HG03442 (cell line): Measurements from ENCODE around the gene FAM171A2.

Experiments used
- ATAC-seq: cut with Tn5 transposase; IDR thresholded peaks from one replicate; pipeline ENCODE4 v1.9.1; 2021; ENCODE audit warnings: mild to moderate bottlenecking, moderate library complexity; ENCODE audit not compliant: unreplicated experiment

The FAM171A2 gene

DNA sequence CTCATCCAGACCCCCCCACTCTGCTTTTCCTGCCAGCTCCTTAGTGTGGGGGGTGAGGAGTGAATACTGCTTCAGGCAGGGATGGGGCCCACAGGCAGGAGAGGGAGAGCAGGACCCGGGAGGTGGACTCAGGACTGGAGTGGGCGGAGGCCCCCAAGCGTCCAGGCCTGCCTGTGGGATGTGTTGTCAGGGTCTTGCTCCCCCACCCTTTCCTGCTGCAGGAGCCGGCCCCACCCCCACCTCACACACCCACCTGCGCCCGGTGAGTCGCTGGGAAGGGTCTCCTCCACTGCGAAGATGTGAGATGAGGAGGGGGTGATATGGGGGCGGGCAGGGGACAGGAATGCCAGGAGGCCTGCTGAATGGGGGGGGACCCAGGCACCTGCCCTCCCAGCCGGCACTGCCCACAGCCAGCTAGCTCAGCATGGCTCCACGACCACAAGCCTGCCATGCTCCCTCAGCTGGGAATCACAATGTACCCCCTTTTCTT lies 1.1 kb downstream of the FAM171A2 start:
- ATAC-seq: no peak

DNA sequence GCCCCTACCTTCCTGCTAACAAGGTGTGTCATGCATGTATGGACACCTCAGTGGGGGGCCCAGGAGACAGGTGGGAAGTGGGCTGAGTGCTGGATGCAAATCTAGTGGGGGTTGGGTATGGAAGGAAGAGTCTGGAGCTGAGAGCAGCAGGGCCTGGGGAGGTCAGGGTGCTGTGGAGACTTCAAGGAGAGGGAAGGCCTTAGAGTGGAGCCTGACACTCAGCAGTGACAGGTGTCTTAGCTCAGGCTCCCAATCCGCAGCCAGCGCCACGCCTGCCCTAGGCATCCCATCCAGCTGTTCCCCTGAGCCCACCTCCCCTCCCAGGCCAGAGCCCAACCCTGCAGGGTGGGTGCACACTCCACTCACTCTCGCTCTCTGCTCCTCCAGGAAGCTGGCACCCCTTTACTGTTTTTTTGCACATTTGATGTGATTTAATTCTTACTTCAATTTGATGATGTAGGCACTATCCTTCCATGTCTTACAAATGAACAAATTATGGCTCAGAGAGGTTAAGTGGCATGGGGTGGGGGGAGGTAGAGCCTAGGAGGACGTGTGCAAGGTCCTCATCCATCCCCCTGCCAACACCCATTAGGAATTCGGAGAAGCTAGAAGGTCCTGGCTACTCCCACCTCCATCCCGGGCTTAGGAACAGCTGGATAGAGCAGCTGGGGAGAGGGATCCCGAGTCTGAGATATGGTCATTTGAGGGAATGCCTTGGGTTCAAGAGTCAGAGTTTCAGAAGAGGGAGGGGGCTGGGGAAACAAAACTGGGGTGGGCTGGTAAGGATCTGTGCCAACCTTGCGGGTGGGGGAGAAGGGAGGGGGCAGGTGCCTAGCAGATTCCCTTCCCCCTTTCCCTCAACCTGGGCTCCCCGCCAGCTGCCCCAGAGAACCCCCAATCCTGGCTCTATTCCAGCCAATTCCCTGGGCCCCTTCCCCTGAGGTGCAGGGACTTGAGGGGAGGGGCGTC lies 2.1 kb downstream of the FAM171A2 start:
- ATAC-seq: no peak

DNA sequence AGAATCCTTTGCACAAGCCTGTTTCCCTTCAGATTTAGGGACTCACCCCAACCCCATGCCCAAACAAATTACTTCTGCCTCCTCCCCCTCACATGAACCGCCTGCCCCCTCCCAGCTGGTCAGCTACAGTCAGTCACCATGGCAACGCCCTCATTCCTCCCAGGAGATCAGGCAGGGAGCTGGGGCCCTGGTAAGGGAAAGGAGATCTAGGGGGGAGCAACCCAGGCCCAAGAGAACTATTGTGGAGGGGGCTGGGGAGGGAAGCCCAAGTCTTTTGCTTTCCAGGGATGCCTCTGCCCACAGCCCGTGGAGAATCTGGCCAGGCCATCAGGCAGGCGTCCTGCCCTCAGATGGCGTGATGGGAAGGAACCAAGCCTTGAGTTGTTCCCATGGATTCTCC lies 2.8 kb downstream of the FAM171A2 start:
- no peak for ATAC-seq

DNA sequence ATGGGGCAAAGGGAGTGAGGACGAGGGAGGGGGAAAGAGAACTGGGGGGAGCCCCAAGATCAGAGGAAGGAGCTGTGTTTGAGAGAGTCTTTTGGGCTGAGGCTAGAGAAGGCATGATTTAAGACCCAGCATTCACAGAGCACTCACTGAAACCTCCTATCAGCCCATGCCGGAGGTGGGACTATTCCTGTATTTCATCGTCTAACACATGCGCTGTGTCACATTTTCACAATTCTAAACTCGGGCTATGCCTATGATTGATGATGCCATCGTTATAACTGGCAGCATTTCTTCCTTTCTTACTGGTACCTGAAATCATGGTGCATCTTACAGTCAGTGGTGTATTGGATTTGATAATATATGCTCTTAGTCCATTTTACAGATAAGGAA lies 3.5 kb downstream of the FAM171A2 start:
- ATAC-seq: no peak

DNA sequence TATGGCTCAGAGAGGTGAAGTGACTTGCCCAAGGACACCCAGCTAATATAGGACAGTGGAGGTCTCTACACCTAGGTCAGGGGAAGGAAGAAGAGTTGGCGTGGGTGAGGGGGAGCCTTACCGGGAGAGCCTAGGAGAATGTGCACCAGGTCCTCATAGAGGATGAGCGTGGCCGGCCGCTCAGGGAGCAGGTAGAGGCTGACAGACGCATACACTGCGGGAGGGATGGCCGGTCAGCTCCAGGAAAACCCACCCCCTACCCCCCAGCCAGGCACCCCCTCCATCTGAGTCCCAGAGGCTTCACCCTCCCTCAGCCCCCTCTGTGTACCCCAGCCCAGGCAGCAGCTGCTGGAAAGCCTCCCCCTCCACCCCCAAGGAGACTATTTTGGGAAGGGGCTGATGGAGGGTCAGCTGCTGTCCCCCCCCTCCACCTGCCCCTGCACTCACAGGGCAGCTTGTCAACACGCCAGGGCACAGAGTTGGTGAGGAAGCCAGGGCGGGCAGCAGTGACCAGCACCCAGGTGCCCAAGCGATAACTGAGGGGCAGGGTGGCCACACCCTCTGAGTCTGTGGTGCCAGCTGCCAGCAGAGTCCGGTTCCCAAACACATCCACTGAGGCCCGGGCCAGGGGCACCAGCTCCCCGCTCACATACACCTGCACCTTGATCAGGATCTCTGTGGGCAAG lies 4.1 kb downstream of the FAM171A2 start:
- no peak for ATAC-seq

DNA sequence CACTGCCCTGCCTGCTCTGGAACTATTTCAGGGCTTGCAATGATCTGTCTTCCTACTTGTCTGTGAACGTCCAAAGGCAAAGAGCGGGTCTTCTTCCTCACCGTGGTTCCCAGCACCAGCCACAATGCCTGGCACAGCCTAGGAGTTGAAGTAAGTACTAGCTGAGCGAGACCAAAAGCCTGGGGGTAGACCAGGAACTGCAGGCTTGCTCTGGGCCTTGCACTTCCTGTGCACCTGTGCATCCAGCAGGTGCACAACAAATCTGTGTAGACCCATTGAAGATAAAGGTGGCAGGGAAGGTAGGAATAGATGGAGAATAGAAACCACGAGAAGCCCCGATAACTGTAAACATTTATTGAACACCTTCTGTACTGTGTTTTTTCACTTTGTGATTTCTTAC lies 4.6 kb downstream of the FAM171A2 start:
- ATAC-seq: no peak

DNA sequence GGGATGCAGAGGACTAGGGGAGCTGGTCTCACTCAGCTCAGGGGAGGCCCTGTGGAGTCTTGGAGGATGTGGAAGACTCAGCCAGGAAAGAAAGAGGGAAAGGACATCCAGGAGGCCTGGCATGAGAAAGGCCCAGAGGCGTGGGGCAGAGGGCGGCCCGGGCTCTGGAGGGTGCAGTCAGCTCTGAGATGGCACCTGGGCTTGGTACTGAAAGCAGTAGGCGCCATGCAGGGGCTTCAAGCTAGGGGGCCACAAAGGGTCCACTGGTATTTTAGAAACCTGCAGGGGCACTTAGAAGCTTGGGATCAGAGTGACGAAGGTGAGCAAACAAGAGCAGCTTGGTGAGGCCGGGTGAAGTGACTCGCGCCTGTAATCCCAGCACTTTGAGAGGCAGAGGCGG lies 5.6 kb downstream of the FAM171A2 start:
- ATAC-seq: no peak

DNA sequence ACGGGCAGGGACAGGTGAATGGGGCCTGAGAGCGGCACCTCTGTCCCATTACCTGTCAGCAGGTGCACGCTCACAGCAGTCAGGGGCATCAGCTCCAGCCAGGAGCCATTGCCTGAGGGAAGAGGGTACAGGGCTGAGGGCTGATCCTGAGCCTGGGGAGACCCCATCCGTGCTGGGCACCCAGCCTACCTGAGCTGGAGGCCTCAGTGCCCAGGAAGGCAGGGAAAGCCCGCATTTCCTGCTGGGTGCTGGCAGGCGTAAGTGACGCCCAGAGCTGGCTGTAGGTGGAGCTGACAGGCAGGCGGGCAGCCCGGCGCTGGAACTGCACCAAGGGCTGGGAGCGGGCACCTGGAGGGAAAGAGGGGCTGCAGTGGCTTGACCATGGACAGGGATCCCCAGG lies 7.4 kb downstream of the FAM171A2 start:
- ATAC-seq: no peak

DNA sequence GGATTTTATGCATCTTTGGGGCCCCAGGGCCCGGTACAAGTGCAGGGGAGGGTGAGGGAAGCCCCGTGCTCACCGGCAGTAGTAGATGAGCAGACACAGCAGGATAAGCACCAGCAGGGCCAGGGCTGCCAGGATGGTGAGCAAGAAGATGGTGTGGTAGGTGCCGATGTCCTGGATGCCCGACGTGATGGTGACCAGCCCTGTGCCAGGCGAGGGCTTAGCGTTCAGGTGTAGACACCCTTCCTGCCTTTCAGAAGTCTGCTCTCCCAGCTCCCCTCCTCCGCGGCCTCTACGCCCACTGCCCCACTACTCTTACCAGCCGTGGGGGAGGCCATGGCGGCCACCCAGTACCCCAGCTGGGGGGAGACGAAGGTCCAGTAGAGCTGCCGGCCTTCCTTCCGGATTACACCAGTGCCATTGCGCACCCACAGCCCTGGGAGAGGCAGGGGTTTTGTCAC lies 8.0 kb downstream of the FAM171A2 start:
- ATAC-seq: no peak

DNA sequence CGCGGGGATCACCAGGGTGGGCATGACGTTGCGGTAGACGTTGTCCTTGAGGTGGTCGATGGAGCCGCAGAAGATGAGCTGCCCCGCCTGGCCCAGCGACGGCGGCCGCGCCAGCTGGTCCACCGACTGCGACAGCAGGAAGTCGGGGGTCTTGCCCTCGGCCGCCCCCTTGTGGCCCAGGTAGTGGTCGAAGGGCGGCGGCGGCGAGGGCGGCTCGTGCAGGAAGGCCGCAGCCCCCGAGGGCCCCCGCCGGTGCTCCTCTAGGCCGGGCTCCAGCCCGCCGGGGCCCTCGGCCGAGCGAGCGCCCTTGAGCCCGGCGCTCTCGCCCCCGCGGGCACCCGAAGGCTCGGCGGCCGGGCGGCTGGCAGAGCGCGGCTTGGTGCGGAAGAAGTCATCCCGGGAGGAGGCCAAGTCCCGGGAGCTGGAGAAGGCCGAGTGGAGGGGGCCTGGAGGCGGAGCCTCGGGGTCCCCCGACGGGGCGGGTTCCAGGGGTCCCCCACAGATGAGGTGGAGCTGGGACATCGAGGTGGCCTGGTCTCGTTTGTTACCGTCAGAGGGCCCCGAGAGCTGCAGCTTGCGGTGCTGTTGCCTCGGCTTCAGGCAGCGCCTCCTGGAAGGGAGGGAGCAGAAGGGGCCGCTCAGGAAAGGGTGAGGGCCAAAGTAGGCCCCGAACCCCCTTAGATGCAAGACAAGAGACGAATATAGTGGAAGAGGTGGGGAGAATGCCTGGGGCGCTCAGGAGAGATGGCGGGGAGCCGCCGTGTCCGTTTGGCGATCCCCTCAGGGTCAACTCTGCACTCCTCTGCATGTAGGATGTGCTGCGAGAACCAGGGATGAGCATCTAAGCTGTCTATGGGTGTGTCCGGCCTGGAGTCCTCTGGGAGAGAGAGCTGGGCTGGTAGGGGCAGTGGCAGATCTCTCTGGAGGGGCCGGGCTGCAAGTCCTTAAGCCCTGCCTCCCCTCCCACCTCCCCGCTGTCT lies 8.8 kb downstream of the FAM171A2 start:
- no peak for ATAC-seq

DNA sequence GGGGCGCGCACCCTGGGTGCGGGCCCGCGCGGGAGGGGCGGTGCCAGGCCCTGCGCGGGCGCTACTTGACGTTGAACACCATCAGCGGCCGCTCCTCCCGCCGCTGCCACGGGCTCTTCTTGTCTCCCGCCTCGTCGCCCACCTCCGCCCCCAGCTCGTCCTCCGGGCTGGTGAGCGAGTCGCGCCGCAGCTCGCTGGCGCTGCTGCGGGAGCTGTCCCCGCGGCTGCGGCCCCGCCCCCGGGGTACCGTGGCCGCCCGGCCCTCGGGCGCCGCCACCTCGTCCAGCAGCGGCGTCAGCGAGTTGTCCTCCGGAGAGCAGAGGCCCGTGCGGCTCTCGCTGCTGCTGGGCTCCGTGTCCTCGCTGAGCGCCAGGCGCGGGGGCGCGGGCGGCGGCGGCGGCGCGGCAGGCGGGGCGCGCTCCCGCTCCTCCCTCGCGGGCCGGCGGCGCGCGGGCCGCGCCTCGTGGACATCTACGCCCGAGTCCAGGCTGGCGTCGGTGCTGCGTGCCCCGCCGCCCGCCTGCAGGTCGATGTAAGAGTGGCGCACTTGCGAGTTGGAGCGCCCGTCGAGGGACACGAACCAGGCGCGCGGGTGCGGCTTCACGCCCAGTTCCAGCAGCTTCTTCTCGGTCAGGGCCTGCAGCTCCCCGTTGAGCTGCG lies 9.9 kb downstream of the FAM171A2 start:
- ATAC-seq: no peak

DNA sequence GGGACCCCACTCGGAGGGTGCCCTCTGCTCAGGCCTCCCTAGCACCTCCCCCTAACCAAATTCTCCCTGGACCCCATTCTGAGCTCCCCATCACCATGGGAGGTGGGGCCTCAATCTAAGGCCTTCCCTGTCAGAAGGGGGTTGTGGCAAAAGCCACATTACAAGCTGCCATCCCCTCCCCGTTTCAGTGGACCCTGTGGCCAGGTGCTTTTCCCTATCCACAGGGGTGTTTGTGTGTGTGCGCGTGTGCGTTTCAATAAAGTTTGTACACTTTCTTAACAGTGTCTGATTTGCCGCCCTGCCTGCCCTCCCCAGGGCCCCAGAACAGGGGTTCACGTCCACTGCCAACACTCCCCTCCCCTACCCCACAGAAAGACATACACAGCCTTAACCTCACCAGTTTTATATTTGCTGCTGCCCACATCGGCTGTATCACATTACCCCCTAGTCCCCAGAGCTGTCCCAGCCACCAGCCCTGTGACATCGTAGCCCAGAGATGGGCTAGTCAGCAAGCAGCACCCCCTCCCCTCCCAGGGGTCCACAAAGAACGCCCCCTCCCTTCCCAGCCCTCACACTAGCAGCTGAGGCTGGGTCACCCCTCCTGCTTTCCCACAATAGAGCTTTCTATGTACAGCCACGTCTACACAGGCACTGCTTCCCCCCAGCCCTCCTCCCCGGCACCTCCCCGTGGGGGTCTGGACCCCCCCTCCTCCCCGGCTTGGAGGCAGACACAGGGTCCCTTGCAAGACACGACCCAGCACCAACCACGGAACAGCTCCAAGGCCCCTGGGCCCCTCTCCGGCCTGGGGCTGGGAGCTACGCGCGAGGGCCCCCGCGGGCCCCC lies 10.6 kb downstream of the FAM171A2 start:
- ATAC-seq: no peak

DNA sequence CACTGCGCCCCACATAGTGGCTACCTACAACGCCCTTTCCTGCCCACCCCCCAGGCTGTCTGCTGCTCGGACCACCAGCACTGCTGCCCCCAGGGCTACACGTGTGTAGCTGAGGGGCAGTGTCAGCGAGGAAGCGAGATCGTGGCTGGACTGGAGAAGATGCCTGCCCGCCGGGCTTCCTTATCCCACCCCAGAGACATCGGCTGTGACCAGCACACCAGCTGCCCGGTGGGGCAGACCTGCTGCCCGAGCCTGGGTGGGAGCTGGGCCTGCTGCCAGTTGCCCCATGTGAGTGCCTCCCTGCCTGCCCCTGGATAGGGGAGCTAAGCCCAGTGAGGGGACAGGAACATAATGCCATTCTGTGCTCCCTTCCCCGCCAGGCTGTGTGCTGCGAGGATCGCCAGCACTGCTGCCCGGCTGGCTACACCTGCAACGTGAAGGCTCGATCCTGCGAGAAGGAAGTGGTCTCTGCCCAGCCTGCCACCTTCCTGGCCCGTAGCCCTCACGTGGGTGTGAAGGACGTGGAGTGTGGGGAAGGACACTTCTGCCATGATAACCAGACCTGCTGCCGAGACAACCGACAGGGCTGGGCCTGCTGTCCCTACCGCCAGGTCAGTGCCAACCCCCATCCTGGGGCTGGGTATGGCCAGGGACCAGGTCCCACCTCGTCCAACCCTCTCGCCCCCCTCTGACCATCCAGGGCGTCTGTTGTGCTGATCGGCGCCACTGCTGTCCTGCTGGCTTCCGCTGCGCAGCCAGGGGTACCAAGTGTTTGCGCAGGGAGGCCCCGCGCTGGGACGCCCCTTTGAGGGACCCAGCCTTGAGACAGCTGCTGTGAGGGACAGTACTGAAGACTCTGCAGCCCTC lies 11.5 kb downstream of the FAM171A2 start:
- no peak for ATAC-seq

DNA sequence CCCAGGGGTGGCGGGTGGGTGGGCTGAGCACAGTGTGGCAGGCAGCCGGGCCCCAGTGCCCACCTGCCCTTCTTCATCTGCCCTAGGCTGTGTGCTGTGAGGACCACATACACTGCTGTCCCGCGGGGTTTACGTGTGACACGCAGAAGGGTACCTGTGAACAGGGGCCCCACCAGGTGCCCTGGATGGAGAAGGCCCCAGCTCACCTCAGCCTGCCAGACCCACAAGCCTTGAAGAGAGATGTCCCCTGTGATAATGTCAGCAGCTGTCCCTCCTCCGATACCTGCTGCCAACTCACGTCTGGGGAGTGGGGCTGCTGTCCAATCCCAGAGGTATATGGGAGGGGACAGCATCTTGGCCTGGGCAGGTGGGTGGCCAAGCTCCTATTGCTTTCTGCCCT lies 12.2 kb downstream of the FAM171A2 start:
- ATAC-seq: no peak

DNA sequence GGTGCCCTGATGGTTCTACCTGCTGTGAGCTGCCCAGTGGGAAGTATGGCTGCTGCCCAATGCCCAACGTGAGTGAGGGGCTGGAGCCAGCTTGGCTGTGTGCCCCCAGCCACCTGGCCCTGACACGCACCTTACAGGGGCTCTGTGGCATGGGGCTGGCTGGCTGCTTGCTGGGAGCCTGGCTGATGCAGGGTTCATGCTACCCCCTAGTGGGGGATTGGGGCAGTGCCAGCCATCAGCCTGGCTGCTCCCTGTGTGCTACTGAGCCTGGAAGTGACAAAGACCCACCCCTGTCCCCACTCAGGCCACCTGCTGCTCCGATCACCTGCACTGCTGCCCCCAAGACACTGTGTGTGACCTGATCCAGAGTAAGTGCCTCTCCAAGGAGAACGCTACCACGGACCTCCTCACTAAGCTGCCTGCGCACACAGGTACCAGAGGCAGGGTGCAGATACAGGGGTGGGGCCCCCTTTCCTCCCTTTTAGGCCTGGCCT lies 12.9 kb downstream of the FAM171A2 start:
- no peak for ATAC-seq

DNA sequence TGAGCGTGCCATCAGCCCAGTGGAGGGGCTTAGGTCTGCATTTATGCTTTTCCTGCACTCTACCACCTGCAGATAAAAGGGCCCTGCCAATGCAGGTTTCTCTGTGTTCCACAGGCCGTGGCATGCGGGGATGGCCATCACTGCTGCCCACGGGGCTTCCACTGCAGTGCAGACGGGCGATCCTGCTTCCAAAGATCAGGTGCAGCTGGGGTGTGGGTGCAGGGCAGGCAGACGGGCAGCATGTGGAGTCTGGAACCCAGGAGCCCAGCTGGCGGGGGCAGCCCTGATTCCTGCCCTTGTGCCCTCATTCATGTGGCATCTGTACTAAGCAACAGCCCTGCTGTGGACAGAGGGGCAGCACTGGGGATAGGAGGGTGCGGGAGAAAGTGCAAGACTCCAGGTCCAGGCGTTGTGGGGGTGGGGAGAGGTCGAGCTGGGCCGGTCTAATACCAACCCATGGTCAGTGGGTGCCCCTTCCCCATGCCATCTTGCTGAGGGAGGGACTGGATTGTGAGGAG lies 14.0 kb downstream of the FAM171A2 start:
- no peak for ATAC-seq

DNA sequence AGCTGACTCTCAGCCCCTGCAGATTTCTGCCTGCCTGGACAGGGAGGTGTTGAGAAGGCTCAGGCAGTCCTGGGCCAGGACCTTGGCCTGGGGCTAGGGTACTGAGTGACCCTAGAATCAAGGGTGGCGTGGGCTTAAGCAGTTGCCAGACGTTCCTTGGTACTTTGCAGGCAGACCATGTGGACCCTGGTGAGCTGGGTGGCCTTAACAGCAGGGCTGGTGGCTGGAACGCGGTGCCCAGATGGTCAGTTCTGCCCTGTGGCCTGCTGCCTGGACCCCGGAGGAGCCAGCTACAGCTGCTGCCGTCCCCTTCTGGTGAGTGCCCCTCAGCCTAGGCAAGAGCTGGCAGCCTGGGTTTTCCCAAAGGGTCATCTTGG lies 14.7 kb downstream of the FAM171A2 start:
- ATAC-seq: no peak
